IPS-18c (cell line): Measurements from ENCODE around the gene PACSIN1.

Experiments used
- H3K4me3 ChIP-seq: 2 replicates; pipeline ENCODE4 v1.7.0; 2013; ENCODE audit warnings: low read depth, mild to moderate bottlenecking, low read length, moderate library complexity; ENCODE audit not compliant: insufficient read depth
- H3K9me3 ChIP-seq: one replicate; pipeline ENCODE4 v1.6.1; 2013; ENCODE audit warnings: mild to moderate bottlenecking, low read length, moderate library complexity; ENCODE audit not compliant: control insufficient read depth, insufficient read depth

The PACSIN1 gene

DNA sequence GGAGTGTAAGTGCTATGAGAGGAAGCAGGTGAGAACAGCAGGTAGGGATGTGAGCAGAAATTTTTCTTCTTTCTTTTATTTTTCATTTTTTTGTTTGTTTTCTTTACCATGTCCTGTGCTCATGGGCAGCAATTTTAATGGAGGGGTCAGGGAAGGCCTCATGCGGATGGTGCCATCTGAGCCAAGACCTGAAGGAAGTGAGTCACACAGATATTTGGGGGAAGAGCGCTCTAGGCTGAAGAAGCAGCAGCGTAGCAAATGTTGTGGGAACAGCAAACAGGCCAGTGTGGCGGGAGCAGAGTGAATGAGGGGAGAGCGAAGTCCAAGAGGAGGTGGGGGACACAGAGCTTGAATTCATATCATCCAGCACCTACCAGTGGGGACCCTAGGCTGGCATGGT lies 77.5 kb downstream of the PACSIN1 start:
- Histone ChIP-seq H3K4me3 (no peak overlapping the region), H3K9me3 (no peaks in the 10 kb centered on the region)

DNA sequence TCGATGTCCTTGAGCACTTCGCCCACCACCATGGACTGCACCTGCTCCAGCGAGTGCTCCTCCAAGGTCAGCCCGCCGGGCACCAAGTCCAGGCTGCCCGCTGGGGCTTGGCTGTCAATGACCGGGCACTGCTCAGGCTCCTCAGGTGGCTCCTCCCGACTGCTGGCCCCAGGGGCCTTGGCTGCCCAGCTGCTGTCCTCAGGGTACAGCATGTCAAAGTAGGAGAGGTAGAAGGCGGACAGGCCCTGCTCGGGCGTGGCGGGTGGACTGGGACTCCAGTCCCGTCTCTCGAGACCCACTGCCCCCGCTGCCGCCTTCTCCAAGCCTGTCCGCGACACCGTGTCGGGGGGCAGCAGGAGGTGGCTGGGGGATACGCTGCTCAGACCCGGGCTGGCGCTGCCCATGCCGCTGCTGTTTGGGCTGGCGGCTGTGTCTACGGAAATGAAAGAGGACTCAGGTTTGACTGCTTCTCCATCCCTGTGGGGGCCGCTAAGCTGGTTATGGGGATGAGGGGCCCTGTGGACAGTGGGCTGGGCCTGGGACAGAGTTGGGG lies 78.3 kb downstream of the PACSIN1 start:
- Histone ChIP-seq H3K4me3 (no peak overlapping the region), H3K9me3 (no peaks in the 10 kb centered on the region)

DNA sequence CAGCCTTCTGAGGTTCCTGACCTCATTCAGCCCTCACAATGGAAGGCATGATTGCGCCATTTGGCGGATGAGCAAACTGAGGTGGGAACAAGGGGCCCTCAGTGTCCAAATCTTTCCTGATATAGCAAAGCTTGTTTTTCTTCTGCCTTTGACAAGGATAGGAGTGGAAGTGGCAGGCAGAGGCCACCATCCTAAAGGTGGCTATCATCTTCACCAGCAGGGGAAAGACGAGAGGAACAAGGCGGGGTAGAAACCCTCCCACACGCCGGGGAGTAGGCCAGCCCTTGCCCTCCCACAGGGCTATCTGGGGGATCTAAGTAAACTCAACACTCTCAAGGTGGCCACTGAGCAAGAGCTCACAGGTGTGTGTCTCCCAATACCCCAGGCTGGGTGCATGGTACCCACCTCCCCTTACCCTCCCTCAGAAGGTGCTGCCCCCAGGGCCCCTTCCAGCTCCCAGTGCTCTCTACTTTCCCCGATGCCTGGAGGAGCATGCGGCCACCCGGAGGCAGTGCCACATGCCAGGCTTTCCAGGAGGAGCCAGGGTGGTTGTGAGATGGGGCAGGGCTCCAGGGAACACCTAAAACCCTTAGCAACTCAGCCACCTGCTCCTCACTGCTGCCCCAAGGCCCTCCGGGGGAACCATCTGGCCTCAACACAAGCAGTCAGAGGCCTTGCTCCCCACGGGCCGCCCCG lies 79.0 kb downstream of the PACSIN1 start:
- H3K9me3 ChIP-seq: no peaks in the 10 kb centered on the region
- H3K4me3 ChIP-seq: no peak overlapping the region

DNA sequence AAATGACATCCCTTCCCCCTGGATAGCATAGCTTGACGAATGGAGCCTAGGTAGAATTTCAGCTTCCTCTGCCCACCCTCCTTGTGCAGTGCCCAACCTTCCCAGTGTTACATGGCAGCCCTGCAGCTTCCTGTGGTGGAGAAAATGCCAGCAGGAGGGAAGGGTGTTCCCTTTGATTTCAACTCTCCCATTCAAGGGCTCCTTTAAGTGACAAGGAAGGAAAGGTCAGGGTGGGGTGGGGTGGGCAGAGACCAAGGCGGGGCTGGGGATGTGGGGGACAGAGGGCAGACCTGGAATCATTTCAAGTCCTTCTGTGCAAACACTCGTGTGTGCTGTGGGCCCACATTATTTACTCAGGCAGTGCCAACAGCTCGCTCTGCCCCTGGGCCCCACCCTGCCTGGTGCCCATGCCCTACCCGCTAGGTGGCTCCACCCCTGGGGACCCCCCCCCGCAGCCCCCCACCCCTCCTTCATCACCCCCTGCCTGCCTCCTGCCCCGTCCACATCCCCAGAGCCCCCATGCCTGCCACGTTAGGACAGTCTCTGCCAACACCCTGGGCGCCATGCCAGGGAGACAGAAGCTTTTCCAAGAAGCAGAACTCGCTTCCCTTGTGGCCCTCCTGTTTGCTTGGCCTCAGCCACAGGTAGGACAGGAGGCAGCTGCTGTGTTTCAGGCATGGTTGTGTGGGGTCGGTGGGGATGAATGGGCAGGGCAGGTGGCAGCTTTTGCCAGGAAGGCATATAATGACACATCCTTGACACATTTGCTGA lies 80.9 kb downstream of the PACSIN1 start:
- no peak overlapping the region for H3K4me3 ChIP-seq

DNA sequence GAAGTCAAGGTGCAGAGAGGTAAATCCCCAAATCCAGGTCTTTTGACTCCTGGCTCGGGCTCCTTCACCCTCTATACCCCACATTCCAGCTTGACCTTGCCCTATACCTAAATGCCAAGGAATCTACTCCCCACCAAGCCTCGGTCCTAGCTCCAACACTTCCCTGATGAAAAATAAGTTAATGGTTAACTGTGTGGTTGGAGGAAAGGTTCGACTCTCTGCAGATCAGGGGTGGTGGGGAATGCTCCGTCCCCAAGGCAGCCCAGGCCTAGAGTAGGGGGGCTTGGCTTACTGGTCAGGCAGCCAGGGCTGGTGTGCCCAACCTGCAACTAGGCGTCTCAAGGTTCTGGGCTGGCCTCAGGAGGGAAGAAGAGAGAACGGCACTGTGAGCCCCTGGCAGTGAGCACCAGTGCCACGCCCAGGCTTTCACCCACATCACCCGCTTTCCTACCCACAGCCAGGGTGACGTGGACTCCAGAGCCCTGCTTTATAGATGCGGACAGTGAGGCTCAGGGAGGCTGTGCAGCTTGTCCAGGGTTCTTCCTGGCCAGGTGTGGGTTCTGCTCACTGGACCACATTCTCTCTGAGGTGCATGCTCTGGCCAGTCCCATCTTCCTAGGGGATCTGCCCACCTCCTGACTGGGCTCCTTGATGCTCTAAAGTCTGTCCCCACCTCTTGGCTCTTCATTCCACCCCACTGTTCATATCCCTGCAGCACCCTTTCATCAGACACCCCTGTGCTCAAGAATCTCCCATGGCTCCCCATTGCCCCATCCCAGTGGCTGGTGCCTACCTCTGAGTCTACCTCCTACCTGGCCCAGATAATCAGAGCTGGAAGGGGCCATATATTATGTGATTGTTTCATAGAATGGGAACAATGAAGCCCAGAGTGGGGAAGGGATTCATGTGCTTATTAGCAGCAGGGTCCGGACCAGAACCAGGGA lies 82.1 kb downstream of the PACSIN1 start:
- no peak overlapping the region for H3K4me3 ChIP-seq

More for the DNA sequence above, 80.9 kb downstream of the PACSIN1 start:
- H3K9me3 ChIP-seq: no peaks in the 10 kb centered on the region

DNA sequence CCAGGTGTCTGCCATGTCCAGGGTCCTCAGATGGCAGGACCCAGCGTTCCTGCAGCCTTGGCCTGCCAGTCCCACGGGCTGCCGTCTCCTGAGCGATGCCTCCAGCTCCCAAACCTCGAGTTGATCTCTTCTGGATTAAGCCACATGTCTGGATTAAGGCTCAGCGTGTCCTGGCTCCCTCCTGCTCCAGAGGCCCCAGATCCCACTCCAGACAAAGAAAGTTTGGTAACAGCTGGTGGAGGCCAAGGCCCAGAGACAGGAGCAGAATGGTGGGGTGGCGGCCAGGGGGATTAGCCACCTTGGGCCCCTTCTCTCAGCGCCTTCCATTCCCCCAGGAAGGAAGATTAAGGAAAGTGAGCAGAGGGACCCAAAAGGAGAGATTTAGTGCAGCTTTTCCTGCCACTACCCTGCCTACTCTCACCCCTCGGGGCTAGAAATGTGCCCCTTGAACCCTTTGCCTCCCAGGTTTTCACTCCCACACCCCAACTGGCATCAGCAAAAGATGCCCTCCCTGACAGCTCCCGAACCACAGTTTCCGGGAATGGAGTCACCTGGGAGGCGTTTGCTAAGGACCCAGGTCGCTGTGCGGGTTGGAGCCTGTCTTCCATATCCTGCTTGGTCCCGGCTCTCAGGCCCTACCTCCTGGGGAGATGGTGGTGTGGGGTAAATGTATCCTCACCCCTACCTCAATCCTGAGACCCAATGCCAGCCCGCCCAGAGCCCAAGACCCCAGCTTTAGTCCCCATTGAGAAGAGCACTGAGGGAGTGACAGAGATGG lies 83.3 kb downstream of the PACSIN1 start:
- no peak overlapping the region for H3K4me3 ChIP-seq
- H3K9me3 ChIP-seq: no peaks in the 10 kb centered on the region

More for the DNA sequence above, 82.1 kb downstream of the PACSIN1 start:
- H3K9me3 ChIP-seq: no peaks in the 10 kb centered on the region

DNA sequence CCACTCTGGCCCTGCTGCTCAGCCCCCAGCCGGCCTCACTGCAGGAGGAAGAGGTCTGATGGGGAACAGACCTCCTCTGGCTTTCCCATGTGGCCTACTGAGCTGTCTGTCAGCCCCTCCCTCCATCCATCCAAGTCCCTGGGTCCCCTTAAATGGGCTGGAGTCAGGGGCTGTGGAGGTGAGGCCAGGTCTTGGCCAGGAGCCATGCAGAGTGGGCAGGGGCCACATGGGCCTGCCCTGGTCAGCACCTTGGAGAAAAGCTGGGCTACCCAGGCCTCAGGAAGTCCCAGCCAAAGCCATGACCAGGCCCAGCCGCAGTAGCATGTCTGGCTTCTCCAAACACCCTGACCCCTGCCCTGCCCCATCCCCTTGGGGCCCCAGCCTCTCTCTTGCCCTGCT lies 83.9 kb downstream of the PACSIN1 start:
- no peak overlapping the region for H3K4me3 ChIP-seq
- no peaks in the 10 kb centered on the region for H3K9me3 ChIP-seq

DNA sequence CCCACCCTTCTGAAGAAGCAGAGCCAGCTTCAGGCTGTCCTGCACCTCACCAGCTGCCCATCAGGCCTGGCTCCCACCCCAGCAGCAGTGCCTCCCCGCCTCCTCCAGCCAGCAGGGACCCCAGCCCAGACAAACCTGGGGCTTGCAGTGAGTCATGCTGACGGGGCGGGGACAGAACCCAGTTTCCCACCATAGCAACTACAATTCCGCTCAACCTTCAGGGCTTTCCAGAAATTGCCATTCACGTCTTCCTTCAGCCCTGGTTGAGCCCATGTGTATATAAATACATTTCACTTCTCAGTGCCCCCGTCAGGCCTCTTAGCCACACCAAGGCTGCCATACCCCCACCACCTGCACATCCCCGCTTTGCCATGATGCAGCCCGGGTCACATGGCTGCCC lies 85.8 kb downstream of the PACSIN1 start:
- H3K4me3 ChIP-seq: no peak overlapping the region
- H3K9me3 ChIP-seq: no peaks in the 10 kb centered on the region

DNA sequence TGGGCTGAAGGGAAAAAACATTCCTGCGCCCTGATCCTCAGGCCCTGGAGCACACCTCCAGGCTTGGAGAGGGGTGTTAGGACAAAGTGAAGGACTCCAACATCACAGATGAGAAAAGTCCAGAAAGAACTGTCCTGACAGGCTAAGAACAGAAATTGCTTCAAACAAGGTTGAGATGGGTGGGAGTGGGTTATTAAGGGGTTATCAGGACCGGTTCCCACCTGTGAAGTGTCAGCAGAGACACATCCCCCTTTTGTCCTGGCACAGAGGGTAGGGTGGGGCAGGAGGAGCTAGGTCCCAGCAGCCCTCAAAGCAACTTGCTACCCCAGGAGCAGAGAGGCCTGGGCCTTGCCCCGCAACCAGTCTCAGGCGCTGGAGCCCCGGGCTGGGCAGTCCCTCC lies 86.7 kb downstream of the PACSIN1 start:
- H3K9me3 ChIP-seq: no peaks in the 10 kb centered on the region
- H3K4me3 ChIP-seq: no peak overlapping the region

DNA sequence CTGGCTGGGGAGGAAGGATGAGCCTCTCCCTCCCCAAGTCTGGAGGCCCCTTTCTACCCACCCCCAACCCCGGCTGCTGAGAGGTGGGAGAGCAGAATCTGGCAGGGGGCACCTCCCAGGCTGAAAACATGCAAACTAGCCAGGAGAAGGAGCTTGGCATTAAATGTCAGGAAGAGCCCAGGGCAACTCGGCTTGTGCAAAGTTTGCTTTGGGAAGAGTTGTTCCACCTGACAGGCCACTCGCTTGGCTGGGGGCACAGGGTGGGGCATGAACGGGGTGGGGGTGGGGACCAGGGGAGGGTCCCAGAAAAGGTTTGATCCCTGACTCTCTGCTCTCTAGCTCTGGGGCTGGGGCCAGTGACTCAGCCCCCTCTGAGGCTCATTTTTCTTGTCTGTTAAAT lies 87.3 kb downstream of the PACSIN1 start:
- Histone ChIP-seq H3K4me3 (no peak overlapping the region), H3K9me3 (no peaks in the 10 kb centered on the region)

DNA sequence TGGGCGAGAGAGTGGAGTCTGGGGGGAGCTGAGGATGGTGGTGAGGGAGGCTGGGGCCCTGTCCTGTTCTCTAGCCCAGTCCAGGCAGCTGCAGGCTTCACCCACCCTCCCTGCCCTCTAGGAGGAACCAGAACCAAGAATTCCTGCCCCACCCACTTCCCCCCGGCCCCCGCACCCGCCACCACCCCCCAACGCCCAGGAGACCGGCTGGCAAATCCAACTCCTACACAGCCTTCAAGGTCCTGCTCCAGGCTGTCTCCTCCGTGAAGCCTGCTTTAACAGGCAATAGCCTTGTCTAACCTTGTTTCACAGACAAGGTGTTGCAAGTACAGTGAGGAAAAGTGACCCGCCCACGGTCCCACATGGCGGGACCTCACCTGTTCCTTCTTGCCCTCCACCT lies 87.9 kb downstream of the PACSIN1 start:
- Histone ChIP-seq H3K4me3 (no peak overlapping the region), H3K9me3 (no peaks in the 10 kb centered on the region)

DNA sequence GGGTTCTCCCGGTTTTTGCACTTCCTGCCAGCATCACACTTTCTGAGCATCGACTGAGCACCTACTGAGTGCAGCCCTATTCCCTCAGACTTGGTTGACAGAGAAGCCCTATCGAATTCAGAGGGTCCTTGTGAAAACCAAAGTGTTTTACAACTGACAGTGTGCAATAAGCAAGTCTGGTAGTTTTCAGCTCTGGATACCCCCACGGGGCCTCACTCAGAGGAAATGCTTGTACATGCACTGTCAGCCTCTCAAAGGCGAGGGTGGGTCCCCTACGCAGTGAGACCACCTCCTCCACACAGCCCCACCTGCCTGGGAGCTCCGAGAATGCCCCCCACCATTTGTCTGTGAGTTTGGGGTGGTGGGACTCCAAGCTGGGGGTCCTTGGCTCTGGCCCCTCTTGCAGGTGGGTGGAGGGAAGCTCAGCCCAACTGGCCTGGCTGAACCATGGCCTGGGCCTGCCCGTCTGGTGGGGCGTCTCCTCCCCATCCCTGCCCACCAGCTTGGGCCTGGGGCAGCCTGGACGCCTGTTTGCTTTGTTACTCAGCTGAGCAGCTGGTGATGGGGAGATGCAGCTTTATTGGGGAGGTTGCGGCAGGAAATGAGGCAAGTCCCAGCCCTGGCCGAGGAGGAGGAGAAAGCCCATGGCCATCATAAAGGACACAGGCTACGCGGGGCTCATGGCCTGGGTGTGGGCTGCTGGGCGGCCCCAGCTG lies 88.6 kb downstream of the PACSIN1 start:
- H3K4me3 ChIP-seq: no peak overlapping the region
- H3K9me3 ChIP-seq: no peaks in the 10 kb centered on the region

DNA sequence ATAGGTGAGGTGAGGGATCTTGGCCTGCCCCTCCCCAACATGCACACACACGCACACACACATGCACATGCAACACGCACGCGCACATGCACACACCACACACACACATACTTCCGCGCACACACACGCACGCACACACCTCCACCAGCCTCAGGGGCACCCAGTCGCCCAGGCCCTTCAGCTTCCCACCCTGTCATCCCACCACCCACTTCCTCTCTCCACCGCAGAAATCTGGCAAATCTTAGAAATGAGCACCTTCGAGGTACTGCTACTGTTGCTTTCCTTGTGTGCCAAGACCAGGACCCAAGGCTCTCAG lies 89.1 kb downstream of the PACSIN1 start:
- Histone ChIP-seq H3K4me3 (no peak overlapping the region), H3K9me3 (no peaks in the 10 kb centered on the region)

DNA sequence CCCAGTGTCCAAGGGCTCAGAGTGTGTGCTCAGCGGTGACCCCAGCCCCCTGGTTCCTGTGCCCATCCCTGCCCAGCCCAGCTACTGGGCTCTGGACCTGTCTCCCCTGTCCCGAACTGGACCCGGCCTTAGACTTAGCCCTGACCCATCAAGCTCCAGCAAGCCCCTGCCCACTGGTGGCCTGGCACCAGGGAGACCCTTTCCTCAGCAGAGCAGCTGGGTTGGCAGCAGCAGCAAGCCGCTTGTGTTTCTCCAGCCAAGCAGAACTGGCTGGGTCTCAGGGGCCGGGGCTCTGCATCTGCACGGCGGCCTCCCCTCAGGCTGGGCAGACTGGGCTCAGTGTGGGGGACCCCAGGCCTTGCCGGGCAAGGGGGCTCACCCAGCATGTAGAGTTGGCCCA lies 89.5 kb downstream of the PACSIN1 start:
- no peak overlapping the region for H3K4me3 ChIP-seq
- no peaks in the 10 kb centered on the region for H3K9me3 ChIP-seq

DNA sequence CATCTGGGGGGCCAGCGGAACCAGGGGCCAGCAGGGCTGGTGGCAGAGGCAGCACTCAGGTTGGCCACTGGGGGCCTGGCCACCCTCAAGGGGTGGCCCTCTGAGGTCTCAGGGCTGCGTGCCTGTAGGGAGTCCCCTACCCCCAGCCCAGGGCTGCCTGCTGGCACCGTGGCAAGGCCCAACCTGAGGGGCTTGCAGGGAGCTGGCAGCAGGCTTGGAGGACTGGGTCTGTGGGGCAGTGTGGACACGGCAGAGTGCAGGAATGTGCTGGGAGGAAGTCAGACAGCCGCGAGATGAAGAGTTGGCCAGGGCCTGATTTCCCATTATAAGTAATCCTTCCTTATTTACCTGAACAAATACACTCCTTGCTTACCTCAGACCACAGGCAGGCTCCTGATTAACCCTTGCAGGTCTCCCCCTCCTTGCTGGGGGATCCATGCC lies 90.2 kb downstream of the PACSIN1 start, which contains the start of gene SPDEF:
Gene SPDEF, minus strand, starts transcription at position 299 of the 441 bp plus-strand sequence. CDS start 11,874 bp downstream, outside the sequence.
- no peak within 1 kb of the TSS for H3K4me3 ChIP-seq
- no peaks in the 10 kb centered on the region for H3K9me3 ChIP-seq

DNA sequence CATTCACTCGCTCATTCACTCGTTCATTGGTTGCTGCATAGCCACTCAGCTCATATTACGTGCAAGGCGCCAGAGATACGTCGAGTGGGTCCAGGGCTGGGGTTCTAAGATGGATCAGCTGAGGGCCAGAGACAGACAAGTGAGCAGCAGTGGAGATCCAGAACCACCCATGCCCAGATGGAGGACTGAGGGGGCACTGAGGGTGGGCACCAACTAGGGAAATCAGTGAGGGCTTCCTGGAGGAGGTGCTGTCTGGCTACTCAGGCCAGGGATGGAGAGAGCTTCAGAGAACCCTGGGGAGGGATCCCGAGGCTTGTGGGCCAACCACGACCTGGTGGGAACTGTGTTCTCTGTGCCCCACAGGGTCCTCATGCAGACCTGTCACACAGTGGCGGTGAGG lies 90.6 kb downstream of the PACSIN1 start:
- no peaks in the 10 kb centered on the region for H3K9me3 ChIP-seq
- no peak overlapping the region for H3K4me3 ChIP-seq
